ENCODE measurements around the gene NAA15. TPM values are rescaled to one million over a fixed set of nuclear protein-coding genes. Genes with fewer than 3 reads are reported as not detected.

Gene NAA15
- total RNA-seq, 2 donors from 2014 or later, result 24.4 to 41.0 TPM

- Histone ChIP-seq H3K9me3 (peaks cover 3% of the 10 kb centered on the region), H3K27ac (no peak overlapping the region), H3K4me3 (peak overlapping the region; percentile 21), H3K4me1 (ENCODE audit: control insufficient read depth in 1 of 2, low read depth in 2 of 2) (peaks cover 0 to 3% of the 10 kb centered on the region in 2 donors), H3K27me3 (replicated peaks; ENCODE audit: insufficient read depth) (no peaks in the 10 kb centered on the region), H3K36me3 (no peaks in the 10 kb centered on the region)
- DNase-seq (ENCODE audit: low spot score), result peak; percentile 17
- ATAC-seq (ENCODE audit: insufficient number of reproducible peaks, low FRiP score, low read depth), result no peak
- TF ChIP-seq CTCF (IDR thresholded peaks at IDR 0.05), result no peak
Measured at GRCh38 chr4:139419388-139419914, 118.1 kb downstream of the NAA15 start.

GRCh38 chr4:139420652-139421051, 119.3 kb downstream of the NAA15 start:
- Histone ChIP-seq H3K36me3 (no peaks in the 10 kb centered on the region), H3K27me3 (replicated peaks; ENCODE audit: insufficient read depth) (no peaks in the 10 kb centered on the region), H3K9me3 (no peaks in the 10 kb centered on the region), H3K27ac (no peak overlapping the region), H3K4me1 (ENCODE audit: control insufficient read depth in 1 of 2, low read depth in 2 of 2) (peaks cover 0 to 3% of the 10 kb centered on the region in 2 donors), H3K4me3 (no peak overlapping the region)
- no peak for TF ChIP-seq CTCF (IDR thresholded peaks at IDR 0.05)
- DNase-seq (ENCODE audit: low spot score), result no peak
- ATAC-seq (ENCODE audit: insufficient number of reproducible peaks, low FRiP score, low read depth), result no peak

GRCh38 chr4:139436122-139436521, 134.8 kb downstream of the NAA15 start:
- Histone ChIP-seq H3K27me3 (replicated peaks; ENCODE audit: insufficient read depth) (no peaks in the 10 kb centered on the region), H3K36me3 (peaks cover 6% of the 10 kb centered on the region), H3K4me3 (no peak overlapping the region), H3K27ac (no peak overlapping the region), H3K9me3 (peaks cover 15% of the 10 kb centered on the region), H3K4me1 (ENCODE audit: control insufficient read depth in 1 of 2, low read depth in 2 of 2) (no peaks in the 10 kb centered on the region)
- DNase-seq (ENCODE audit: low spot score) (no peak), ATAC-seq (ENCODE audit: insufficient number of reproducible peaks, low FRiP score, low read depth) (no peak)
- TF ChIP-seq CTCF (IDR thresholded peaks at IDR 0.05), result no peak

- Histone ChIP-seq H3K27ac (no peak overlapping the region), H3K36me3 (peaks cover 6% of the 10 kb centered on the region), H3K27me3 (replicated peaks; ENCODE audit: insufficient read depth) (no peaks in the 10 kb centered on the region), H3K4me3 (no peak overlapping the region), H3K4me1 (ENCODE audit: control insufficient read depth in 1 of 2, low read depth in 2 of 2) (no peaks in the 10 kb centered on the region), H3K9me3 (peaks cover 9% of the 10 kb centered on the region)
- no peak for ATAC-seq (ENCODE audit: insufficient number of reproducible peaks, low FRiP score, low read depth)
- DNase-seq (ENCODE audit: low spot score), result no peak
- TF ChIP-seq CTCF (IDR thresholded peaks at IDR 0.05), result no peak
Measured at GRCh38 chr4:139438141-139438540, 136.8 kb downstream of the NAA15 start.

GRCh38 chr4:139441029-139441428, 139.7 kb downstream of the NAA15 start:
- TF ChIP-seq CTCF (IDR thresholded peaks at IDR 0.05), result no peak
- H3K27ac ChIP-seq, result no peak overlapping the region
- H3K4me1 ChIP-seq (ENCODE audit: control insufficient read depth in 1 of 2, low read depth in 2 of 2), result no peaks in the 10 kb centered on the region
- no peak overlapping the region for H3K4me3 ChIP-seq
- H3K36me3 ChIP-seq, result peaks cover 6% of the 10 kb centered on the region
- H3K9me3 ChIP-seq, result peaks cover 9% of the 10 kb centered on the region
- H3K27me3 ChIP-seq (replicated peaks; ENCODE audit: insufficient read depth), result no peaks in the 10 kb centered on the region
- ATAC-seq (ENCODE audit: insufficient number of reproducible peaks, low FRiP score, low read depth) (no peak), DNase-seq (ENCODE audit: low spot score) (no peak)
